ENCODE results near the gene FBXO30. TPM values are rescaled to one million over a fixed set of nuclear protein-coding genes. Genes with fewer than 3 reads are reported as not detected.
A peak's percentile ranks its signal among the peaks of the same experiment; 100 is the strongest.

Gene FBXO30
- total RNA-seq, 4 donors from 2014 or later: 8.6 to 38.3 (median 17.7) TPM

GRCh38 chr6:145787688-145788087 lies 26.9 kb downstream of the FBXO30 start:
- peaks cover 28 to 40% of the 10 kb centered on the region in 2 donors for H3K4me1 ChIP-seq
- TF ChIP-seq CTCF (IDR thresholded peaks at IDR 0.05 in 4 of 5, conservative IDR thresholded peaks at IDR 0.05 in 1 of 5) (no peak), POLR2A (IDR thresholded peaks at IDR 0.05) (no peak)
- no peaks in the 10 kb centered on the region for H3K27me3 ChIP-seq
- H3K36me3 ChIP-seq: no peaks in the 10 kb centered on the region
- intact Hi-C loops (cut with DNase I; ENCODE audit: low total_unique reads) (no loop called here), in situ Hi-C loops (cut with MboI; ENCODE audit: low sequenced_read_pairs in 4 of 4) (no loop called here)
- no peak overlapping the region for H3K27ac ChIP-seq
- ATAC-seq (no peak), DNase-seq (no peak)
- H3K4me3 ChIP-seq: no peak overlapping the region
- no peaks in the 10 kb centered on the region for H3K9me3 ChIP-seq

- no peak for TF ChIP-seq POLR2A (IDR thresholded peaks at IDR 0.05)
- no peak for TF ChIP-seq CTCF (IDR thresholded peaks at IDR 0.05 in 4 of 5, conservative IDR thresholded peaks at IDR 0.05 in 1 of 5)
- DNase-seq: peak; percentile 65 to 87
- intact Hi-C loops (cut with DNase I; ENCODE audit: low total_unique reads): no loop called here
- peak overlapping the region; percentile 59 to 77 (median 62) for H3K27ac ChIP-seq
- peak; percentile 77 to 94 for ATAC-seq
- H3K9me3 ChIP-seq: no peaks in the 10 kb centered on the region
- in situ Hi-C loops (cut with MboI; ENCODE audit: low sequenced_read_pairs in 4 of 4): no loop called here
- H3K36me3 ChIP-seq: no peaks in the 10 kb centered on the region
- H3K27me3 ChIP-seq: no peaks in the 10 kb centered on the region
- H3K4me1 ChIP-seq: peaks cover 26 to 33% of the 10 kb centered on the region in 2 donors
- H3K4me3 ChIP-seq: no peak overlapping the region
These were observed 29.9 kb downstream of the FBXO30 start for GRCh38 chr6:145784683-145785082.

GRCh38 chr6:145783796-145784195 lies 30.8 kb downstream of the FBXO30 start:
- DNase-seq (no peak), ATAC-seq (no peak)
- no peaks in the 10 kb centered on the region for H3K9me3 ChIP-seq
- H3K4me3 ChIP-seq: no peak overlapping the region
- in situ Hi-C loops (cut with MboI; ENCODE audit: low sequenced_read_pairs in 4 of 4) (no loop called here), intact Hi-C loops (cut with DNase I; ENCODE audit: low total_unique reads) (no loop called here)
- H3K27me3 ChIP-seq: no peaks in the 10 kb centered on the region
- peaks cover 17 to 24% of the 10 kb centered on the region in 2 donors for H3K4me1 ChIP-seq
- H3K27ac ChIP-seq: no peak overlapping the region
- no peak for TF ChIP-seq POLR2A (IDR thresholded peaks at IDR 0.05)
- TF ChIP-seq CTCF (IDR thresholded peaks at IDR 0.05 in 4 of 5, conservative IDR thresholded peaks at IDR 0.05 in 1 of 5): no peak
- no peaks in the 10 kb centered on the region for H3K36me3 ChIP-seq

GRCh38 chr6:145772846-145773245 lies 41.7 kb downstream of the FBXO30 start:
- DNase-seq: no peak
- Histone ChIP-seq H3K36me3 (no peaks in the 10 kb centered on the region), H3K27ac (no peak overlapping the region), H3K4me1 (no peaks in the 10 kb centered on the region), H3K27me3 (no peaks in the 10 kb centered on the region), H3K4me3 (no peak overlapping the region), H3K9me3 (no peaks in the 10 kb centered on the region)
- in situ Hi-C loops (cut with MboI; ENCODE audit: low sequenced_read_pairs in 4 of 4): no loop called here
- no peak for TF ChIP-seq POLR2A (IDR thresholded peaks at IDR 0.05)
- no peak for TF ChIP-seq CTCF (IDR thresholded peaks at IDR 0.05 in 4 of 5, conservative IDR thresholded peaks at IDR 0.05 in 1 of 5)
- intact Hi-C loops (cut with DNase I; ENCODE audit: low total_unique reads): no loop called here
- no peak for ATAC-seq

- in situ Hi-C loops (cut with MboI; ENCODE audit: low sequenced_read_pairs in 4 of 4) (no loop called here), intact Hi-C loops (cut with DNase I; ENCODE audit: low total_unique reads) (loop anchor here (10.0 kb wide), 1 partner anchor 119 kb away; no protein-coding TSS in a partner anchor)
- no peaks in the 10 kb centered on the region for H3K9me3 ChIP-seq
- H3K27ac ChIP-seq: no peak overlapping the region
- H3K36me3 ChIP-seq: no peaks in the 10 kb centered on the region
- no peaks in the 10 kb centered on the region for H3K27me3 ChIP-seq
- TF ChIP-seq POLR2A (IDR thresholded peaks at IDR 0.05) (no peak), CTCF (IDR thresholded peaks at IDR 0.05 in 4 of 5, conservative IDR thresholded peaks at IDR 0.05 in 1 of 5) (no peak)
- DNase-seq (no peak), ATAC-seq (no peak)
- H3K4me3 ChIP-seq: no peak overlapping the region
- no peaks in the 10 kb centered on the region for H3K4me1 ChIP-seq
These were observed 49.1 kb downstream of the FBXO30 start for GRCh38 chr6:145765449-145765848.
